ENCODE data around the gene PFKFB4.

Gene PFKFB4

GRCh38 chr3:48505146-48505545 is 51.5 kb downstream of the PFKFB4 start:
- Histone ChIP-seq H3K79me2 (ENCODE audit: insufficient read depth, low read length) (no peaks in the 10 kb centered on the region), H3K9me3 (ENCODE audit: low read length) (no peaks in the 10 kb centered on the region), H3K9me2 (ENCODE audit: low read depth, low read length) (no peaks in the 10 kb centered on the region), H3F3A (ENCODE audit: insufficient read depth, low read length) (no peaks in the 10 kb centered on the region), H2AFZ (ENCODE audit: low read length) (no peak overlapping the region), H4K20me1 (ENCODE audit: insufficient read depth, low read length) (no peaks in the 10 kb centered on the region), H3K36me3 (ENCODE audit: insufficient read depth, low read length) (no peaks in the 10 kb centered on the region), H3K4me3 (ENCODE audit: low read depth, low read length, poor library complexity, severe bottlenecking) (no peak overlapping the region), H3K4me2 (ENCODE audit: low read length) (no peak overlapping the region), H3K27me3 (ENCODE audit: insufficient read depth, low read length) (no peaks in the 10 kb centered on the region), H3K9ac (ENCODE audit: low read length) (no peak overlapping the region), H3K27ac (ENCODE audit: low read depth, low read length, poor library complexity, severe bottlenecking) (no peak overlapping the region), H3K4me1 (ENCODE audit: insufficient read depth, low read length, severe bottlenecking) (peaks cover 14% of the 10 kb centered on the region)
- TF ChIP-seq CTCF (IDR thresholded peaks at IDR 0.05; ENCODE audit: low read length) (no peak), EZH2 (IDR thresholded peaks at IDR 0.05; ENCODE audit: borderline replicate concordance, low read length) (no peak)

GRCh38 chr3:48504051-48504946 is 52.3 kb downstream of the PFKFB4 start, which contains the start of gene SHISA5:
TSS of gene SHISA5 (minus strand) at chr3:48504174. CDS start at chr3:48504094, 80 bp downstream.
- TF ChIP-seq CTCF (IDR thresholded peaks at IDR 0.05; ENCODE audit: low read length): no peak
- TF ChIP-seq EZH2 (IDR thresholded peaks at IDR 0.05; ENCODE audit: borderline replicate concordance, low read length): no peak
- peaks cover 14% of the 10 kb centered on the region for H3K4me1 ChIP-seq (ENCODE audit: insufficient read depth, low read length, severe bottlenecking)
- no peaks in the 10 kb centered on the region for H3K9me3 ChIP-seq (ENCODE audit: low read length)
- H3K36me3 ChIP-seq (ENCODE audit: insufficient read depth, low read length): no peaks in the 10 kb centered on the region
- H3K9ac ChIP-seq (ENCODE audit: low read length): peak within 1 kb of the TSS; percentile 55; the same call in 1 of the 2 replicates
- no peak within 1 kb of the TSS for H3K27ac ChIP-seq (ENCODE audit: low read depth, low read length, poor library complexity, severe bottlenecking)
- H3F3A ChIP-seq (ENCODE audit: insufficient read depth, low read length): no peaks in the 10 kb centered on the region
- no peaks in the 10 kb centered on the region for H3K79me2 ChIP-seq (ENCODE audit: insufficient read depth, low read length)
- H3K9me2 ChIP-seq (ENCODE audit: low read depth, low read length): no peaks in the 10 kb centered on the region
- H4K20me1 ChIP-seq (ENCODE audit: insufficient read depth, low read length): no peaks in the 10 kb centered on the region
- H2AFZ ChIP-seq (ENCODE audit: low read length): no peak within 1 kb of the TSS
- H3K4me3 ChIP-seq (ENCODE audit: low read depth, low read length, poor library complexity, severe bottlenecking): peak within 1 kb of the TSS; percentile 60
- peak within 1 kb of the TSS; percentile 63 for H3K4me2 ChIP-seq (ENCODE audit: low read length)
- no peaks in the 10 kb centered on the region for H3K27me3 ChIP-seq (ENCODE audit: insufficient read depth, low read length)

GRCh38 chr3:48503401-48504050 is 53.1 kb downstream of the PFKFB4 start:
- no peak for TF ChIP-seq CTCF (IDR thresholded peaks at IDR 0.05; ENCODE audit: low read length)
- no peak for TF ChIP-seq EZH2 (IDR thresholded peaks at IDR 0.05; ENCODE audit: borderline replicate concordance, low read length)
- H3K4me2 ChIP-seq (ENCODE audit: low read length): peak overlapping the region; percentile 63
- H4K20me1 ChIP-seq (ENCODE audit: insufficient read depth, low read length): no peaks in the 10 kb centered on the region
- H3K4me1 ChIP-seq (ENCODE audit: insufficient read depth, low read length, severe bottlenecking): peaks cover 14% of the 10 kb centered on the region
- H3K9ac ChIP-seq (ENCODE audit: low read length): peak overlapping the region; percentile 55; the same call in 1 of the 2 replicates
- H3K4me3 ChIP-seq (ENCODE audit: low read depth, low read length, poor library complexity, severe bottlenecking): peak overlapping the region; percentile 60
- H2AFZ ChIP-seq (ENCODE audit: low read length): no peak overlapping the region
- no peaks in the 10 kb centered on the region for H3K36me3 ChIP-seq (ENCODE audit: insufficient read depth, low read length)
- no peaks in the 10 kb centered on the region for H3K9me3 ChIP-seq (ENCODE audit: low read length)
- H3K27ac ChIP-seq (ENCODE audit: low read depth, low read length, poor library complexity, severe bottlenecking): no peak overlapping the region
- H3F3A ChIP-seq (ENCODE audit: insufficient read depth, low read length): no peaks in the 10 kb centered on the region
- no peaks in the 10 kb centered on the region for H3K27me3 ChIP-seq (ENCODE audit: insufficient read depth, low read length)
- no peaks in the 10 kb centered on the region for H3K9me2 ChIP-seq (ENCODE audit: low read depth, low read length)
- H3K79me2 ChIP-seq (ENCODE audit: insufficient read depth, low read length): no peaks in the 10 kb centered on the region

Data from OCI-LY1 (cell line).